Left ventricle myocardium inferior (tissue), 1 donor: ENCODE data around the gene AOC3. TPM values are rescaled to one million over a fixed set of nuclear protein-coding genes. Genes with fewer than 3 reads are reported as not detected.
"Not testable (repeated sequence)": the region's sequence is repeated elsewhere in the genome, so short reads cannot be mapped to it uniquely, and the experiment has no call there.

Experiments
- DNase-seq: peaks from one replicate; pipeline ENCODE4 v3.0.0-alpha.2; 2020
- H3K27ac ChIP-seq: fragments of 200-600 bp; replicated peaks from 2 replicates; pipeline ENCODE4 v1.8.0; 2021
- H3K27me3 ChIP-seq: fragments of 200-600 bp; 2 replicates; pipeline ENCODE4 v1.8.0; 2021; ENCODE audit warnings: low read depth
- H3K36me3 ChIP-seq: fragments of 200-600 bp; 2 replicates; pipeline ENCODE4 v1.8.0; 2021
- H3K4me1 ChIP-seq: fragments of 200-600 bp; 2 replicates; pipeline ENCODE4 v1.8.0; 2021
- H3K4me3 ChIP-seq: fragments of 200-600 bp; 2 replicates; pipeline ENCODE4 v1.8.0; 2021; ENCODE audit warnings: mild to moderate bottlenecking, moderate library complexity
- H3K9me3 ChIP-seq: fragments of 200-600 bp; replicated peaks from 2 replicates; pipeline ENCODE4 v1.8.0; 2021
- CTCF ChIP-seq: fragments of 200-600 bp; IDR thresholded peaks from 2 replicates; pipeline ENCODE4 v1.8.0; 2021; ENCODE audit warnings: antibody characterized with exemption, mild to moderate bottlenecking, borderline replicate concordance
- intact Hi-C: fragments of 100-400 bp; cut with micrococcal nuclease; formaldehyde crosslinking; loops from one replicate; pipeline ENCODE4 v1.11.0; 2022
- total RNA-seq: library from RNA; stranded (reverse); fragmentation: NEBNext Ultra II Directional; extraction: Animal tissue kit (Norgen Biotek cat#: 25700); gene quantifications from one replicate; pipeline ENCODE4 v1.2.1, GENCODE V29; 2021
- donor health status: DM: no; HTN: yes; CAD: no; lungs with severe emphysema.

Gene AOC3
- total RNA-seq, 1 donor from 2014 or later: 7.6 TPM

GRCh38 chr17:42853968-42854790 lies 3.2 kb downstream of the AOC3 start:
- no peak for DNase-seq
- peaks cover 13% of the 10 kb centered on the region for H3K27me3 ChIP-seq
- no peaks in the 10 kb centered on the region for H3K36me3 ChIP-seq
- peak overlapping the region; percentile 52 for H3K27ac ChIP-seq
- intact Hi-C loops: no loop called here
- peaks cover 14% of the 10 kb centered on the region for H3K4me1 ChIP-seq
- H3K9me3 ChIP-seq: no peaks in the 10 kb centered on the region
- TF ChIP-seq CTCF: no peak
- peak overlapping the region; percentile 56 for H3K4me3 ChIP-seq

GRCh38 chr17:42855048-42855596 lies 4.1 kb downstream of the AOC3 start:
- Histone ChIP-seq H3K4me1 (peaks cover 8% of the 10 kb centered on the region), H3K27me3 (peaks cover 13% of the 10 kb centered on the region), H3K4me3 (no peak overlapping the region), H3K9me3 (no peaks in the 10 kb centered on the region), H3K27ac (no peak overlapping the region), H3K36me3 (no peaks in the 10 kb centered on the region)
- no peak for DNase-seq
- intact Hi-C loops: no loop called here
- TF ChIP-seq CTCF: no peak

- H3K4me1 ChIP-seq, H3K36me3 ChIP-seq, H3K27ac ChIP-seq, H3K9me3 ChIP-seq, intact Hi-C loops, DNase-seq, H3K4me3 ChIP-seq: not testable (repeated sequence)
- peaks cover 13% of the 10 kb centered on the region for H3K27me3 ChIP-seq
Measured at GRCh38 chr17:42856093-42856492, 5.1 kb downstream of the AOC3 start.

GRCh38 chr17:42856516-42856915 lies 5.5 kb downstream of the AOC3 start:
- H3K9me3 ChIP-seq, H3K4me1 ChIP-seq, H3K27ac ChIP-seq, H3K4me3 ChIP-seq, intact Hi-C loops, H3K36me3 ChIP-seq, DNase-seq: not testable (repeated sequence)
- peaks cover 13% of the 10 kb centered on the region for H3K27me3 ChIP-seq

GRCh38 chr17:42857389-42857788 lies 6.4 kb downstream of the AOC3 start:
- Histone ChIP-seq H3K36me3 (no peaks in the 10 kb centered on the region), H3K27me3 (peaks cover 10% of the 10 kb centered on the region), H3K9me3 (no peaks in the 10 kb centered on the region), H3K4me3 (no peak overlapping the region), H3K4me1 (no peaks in the 10 kb centered on the region), H3K27ac (no peak overlapping the region)
- intact Hi-C loops: no loop called here
- no peak for DNase-seq
- TF ChIP-seq CTCF: no peak

GRCh38 chr17:42865638-42866094 lies 14.7 kb downstream of the AOC3 start:
- no peak for TF ChIP-seq CTCF
- H3K4me1 ChIP-seq: no peaks in the 10 kb centered on the region
- peaks cover 4% of the 10 kb centered on the region for H3K27me3 ChIP-seq
- no peaks in the 10 kb centered on the region for H3K36me3 ChIP-seq
- H3K27ac ChIP-seq: no peak overlapping the region
- intact Hi-C loops: no loop called here
- H3K4me3 ChIP-seq: no peak overlapping the region
- no peak for DNase-seq
- H3K9me3 ChIP-seq: peaks cover 7% of the 10 kb centered on the region
